ENCODE data around the gene PPP1R1C. TPM values are rescaled to one million over a fixed set of nuclear protein-coding genes. Genes with fewer than 3 reads are reported as not detected.
"Not testable (repeated sequence)": the region's sequence is repeated elsewhere in the genome, so short reads cannot be mapped to it uniquely, and the experiment has no call there.

The PPP1R1C gene
- total and polyA plus RNA-seq, 3 donors from 2014 or later: 16.4 to 98.9 (median 26.2) TPM

GRCh38 chr2:182019731-182020130, 34.1 kb downstream of the PPP1R1C start:
- no peak for DNase-seq
- intact Hi-C loops (cut with DNase I; ENCODE audit: low total_unique reads): no loop called here

DNA sequence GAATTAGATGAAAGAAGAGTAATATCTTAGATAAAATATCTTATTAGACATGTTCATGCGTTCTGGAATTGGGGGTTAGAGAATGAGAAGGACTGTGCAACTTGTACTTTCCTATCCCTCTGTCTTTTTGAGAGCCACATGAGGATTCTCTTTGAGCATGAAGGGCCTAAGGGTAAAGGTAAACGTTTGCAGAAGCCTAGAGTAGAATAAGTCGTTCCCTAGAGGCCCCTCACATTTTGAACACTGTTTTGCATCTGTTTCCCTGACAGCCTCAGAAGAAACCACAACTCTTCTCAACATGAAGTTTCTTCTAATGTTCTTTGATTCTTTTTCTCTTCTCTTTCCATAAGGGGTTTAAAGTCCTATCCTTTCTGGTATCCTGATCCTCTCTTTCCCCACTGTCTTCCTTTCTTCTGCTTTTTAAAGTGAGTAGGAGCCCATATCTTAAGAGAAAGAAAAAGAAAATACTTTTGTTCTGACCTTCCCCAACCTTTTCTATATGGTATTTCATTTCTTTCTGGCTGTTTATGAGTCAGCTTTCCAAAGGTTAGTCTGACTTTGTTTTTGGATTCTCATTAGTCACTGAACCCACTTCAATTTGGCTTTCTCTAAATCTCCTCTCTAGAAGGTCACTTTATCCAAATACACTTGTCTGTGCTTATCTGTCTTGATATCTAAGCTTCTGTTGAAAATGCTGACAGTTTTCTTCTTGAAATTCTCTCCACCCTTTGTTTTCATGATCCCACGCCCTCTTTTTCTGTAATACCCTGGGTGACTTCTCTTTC, 34.8 kb downstream of the PPP1R1C start:
- H3K4me1 ChIP-seq: no peaks in the 10 kb centered on the region
- WGBS, 2 donors: 59 to 63% methylated on average over 4 of the region's 4 CpGs
- H3K27ac ChIP-seq: no peak overlapping the region
- H3K27me3 ChIP-seq: no peaks in the 10 kb centered on the region
- no peaks in the 10 kb centered on the region for H3K36me3 ChIP-seq (ENCODE audit: low read depth, missing control alignments)
- no peak for DNase-seq
- no peak overlapping the region for H3K4me3 ChIP-seq
- no peak for TF ChIP-seq POLR2A (IDR thresholded peaks at IDR 0.05)
- no peak for TF ChIP-seq CTCF (IDR thresholded peaks at IDR 0.05)
- intact Hi-C loops (cut with DNase I; ENCODE audit: low total_unique reads): no loop called here
- no peaks in the 10 kb centered on the region for H3K9me3 ChIP-seq

More at GRCh38 chr2:182019731-182020130, 34.1 kb downstream of the PPP1R1C start:
- H3K27me3 ChIP-seq: no peaks in the 10 kb centered on the region
- H3K4me3 ChIP-seq: no peak overlapping the region
- no peaks in the 10 kb centered on the region for H3K4me1 ChIP-seq
- H3K36me3 ChIP-seq (ENCODE audit: low read depth, missing control alignments): no peaks in the 10 kb centered on the region
- no peaks in the 10 kb centered on the region for H3K9me3 ChIP-seq
- WGBS, 2 donors: 72 to 82% methylated on average over 2 of the region's 2 CpGs
- TF ChIP-seq POLR2A (IDR thresholded peaks at IDR 0.05) (no peak), CTCF (IDR thresholded peaks at IDR 0.05) (no peak)
- H3K27ac ChIP-seq: no peak overlapping the region

- H3K9me3 ChIP-seq: no peaks in the 10 kb centered on the region
- no peaks in the 10 kb centered on the region for H3K27me3 ChIP-seq
- intact Hi-C loops (cut with DNase I; ENCODE audit: low total_unique reads): no loop called here
- H3K4me3 ChIP-seq: no peak overlapping the region
- no peak for DNase-seq
- H3K4me1 ChIP-seq: no peaks in the 10 kb centered on the region
- TF ChIP-seq POLR2A (IDR thresholded peaks at IDR 0.05) (no peak), CTCF (IDR thresholded peaks at IDR 0.05) (no peak)
- H3K27ac ChIP-seq: no peak overlapping the region
- no peaks in the 10 kb centered on the region for H3K36me3 ChIP-seq (ENCODE audit: low read depth, missing control alignments)
These were observed 37.6 kb downstream of the PPP1R1C start for GRCh38 chr2:182023235-182023634.

DNA sequence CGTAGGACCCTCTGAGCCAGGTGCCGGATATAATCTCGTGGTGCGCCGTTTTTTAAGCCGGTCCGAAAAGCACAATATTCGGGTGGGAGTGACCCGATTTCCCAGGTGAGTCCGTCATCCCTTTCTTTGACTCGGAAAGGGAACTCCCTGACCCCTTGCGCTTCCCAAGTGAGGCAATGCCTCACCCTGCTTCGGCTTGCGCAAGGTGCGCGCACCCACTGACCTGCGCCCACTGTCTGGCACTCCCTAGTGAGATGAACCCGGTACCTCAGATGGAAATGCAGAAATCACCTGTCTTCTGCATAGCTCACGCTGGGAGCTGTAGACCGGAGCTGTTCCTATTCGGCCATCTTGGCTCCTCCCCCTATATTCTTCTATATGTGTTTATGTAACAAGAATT, 45.2 kb downstream of the PPP1R1C start:
- H3K27me3 ChIP-seq; intact Hi-C loops (cut with DNase I; ENCODE audit: low total_unique reads); DNase-seq; H3K36me3 ChIP-seq (ENCODE audit: low read depth, missing control alignments); H3K4me1 ChIP-seq; H3K27ac ChIP-seq; H3K4me3 ChIP-seq; H3K9me3 ChIP-seq: not testable (repeated sequence)
- 74 to 82% methylated on average over 21 of the region's 21 CpGs for WGBS, 2 donors

DNA sequence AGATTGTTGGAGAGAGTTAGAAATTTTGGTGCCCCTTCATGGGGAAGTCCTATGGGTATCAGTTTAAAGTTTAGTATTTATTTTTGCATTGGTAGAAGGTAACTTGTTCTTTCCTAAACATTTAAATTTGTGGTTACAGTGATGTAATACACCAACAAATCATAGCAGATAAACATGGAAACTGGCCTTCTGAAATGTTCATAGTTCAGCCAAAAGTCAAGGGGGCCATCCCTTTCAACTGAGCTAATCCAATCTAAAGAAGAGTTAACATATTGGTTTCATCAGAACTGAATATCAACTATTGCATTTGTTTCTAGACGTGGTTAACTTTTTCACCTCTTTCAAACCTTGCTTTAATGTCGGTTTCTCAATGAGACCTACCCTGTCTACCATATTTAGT, 46.3 kb downstream of the PPP1R1C start:
- Histone ChIP-seq H3K4me1 (no peaks in the 10 kb centered on the region), H3K9me3 (no peaks in the 10 kb centered on the region), H3K27me3 (no peaks in the 10 kb centered on the region), H3K4me3 (no peak overlapping the region), H3K27ac (no peak overlapping the region), H3K36me3 (ENCODE audit: low read depth, missing control alignments) (no peaks in the 10 kb centered on the region)
- no peak for TF ChIP-seq POLR2A (IDR thresholded peaks at IDR 0.05)
- no peak for TF ChIP-seq CTCF (IDR thresholded peaks at IDR 0.05)
- intact Hi-C loops (cut with DNase I; ENCODE audit: low total_unique reads): no loop called here
- 71 to 78% methylated on average over 2 of the region's 2 CpGs for WGBS, 2 donors
- DNase-seq: no peak

Data from testis (tissue), 3 donors.